Measurements from ENCODE around the gene CALM1.
A peak's percentile ranks its signal among the peaks of the same experiment; 100 is the strongest.

CALM1 gene

GRCh38 chr14:90396341-90397339 lies at the start of gene CALM1:
CALM1 (plus strand) TSS chr14:90397029; CDS start chr14:90397231, 202 bp downstream.
- peak; percentile 91 for DNase-seq (ENCODE audit: low read depth)

- DNase-seq (ENCODE audit: low read depth) = no peak
These were observed 48.6 kb upstream of the CALM1 start for GRCh38 chr14:90348270-90348669.

GRCh38 chr14:90349739-90350138 lies 47.1 kb upstream of the CALM1 start:
- no peak for DNase-seq (ENCODE audit: low read depth)

- no peak for DNase-seq (ENCODE audit: low read depth)
These were observed 42.1 kb upstream of the CALM1 start for GRCh38 chr14:90354551-90355298.

- no peak for DNase-seq (ENCODE audit: low read depth)
These were observed 41.0 kb upstream of the CALM1 start for GRCh38 chr14:90355540-90356518.

GRCh38 chr14:90356925-90357324 lies 39.9 kb upstream of the CALM1 start:
- DNase-seq (ENCODE audit: low read depth) = no peak

GRCh38 chr14:90358359-90358758 lies 38.5 kb upstream of the CALM1 start:
- no peak for DNase-seq (ENCODE audit: low read depth)

GRCh38 chr14:90361865-90362557 lies 34.8 kb upstream of the CALM1 start:
- DNase-seq (ENCODE audit: low read depth) = no peak

- no peak for DNase-seq (ENCODE audit: low read depth)
These were observed 34.3 kb upstream of the CALM1 start for GRCh38 chr14:90362558-90362896.

GRCh38 chr14:90368946-90369721 lies 27.7 kb upstream of the CALM1 start:
- no peak for DNase-seq (ENCODE audit: low read depth)

GRCh38 chr14:90373887-90374286 lies 22.9 kb upstream of the CALM1 start:
- DNase-seq (ENCODE audit: low read depth) = no peak

GRCh38 chr14:90374813-90375212 lies 22.0 kb upstream of the CALM1 start:
- DNase-seq (ENCODE audit: low read depth) = no peak

GRCh38 chr14:90375934-90376333 lies 20.9 kb upstream of the CALM1 start:
- DNase-seq (ENCODE audit: low read depth) = no peak

GRCh38 chr14:90378249-90378648 lies 18.6 kb upstream of the CALM1 start:
- no peak for DNase-seq (ENCODE audit: low read depth)

GRCh38 chr14:90379106-90379505 lies 17.7 kb upstream of the CALM1 start:
- no peak for DNase-seq (ENCODE audit: low read depth)

GRCh38 chr14:90381011-90381786 lies 15.6 kb upstream of the CALM1 start:
- DNase-seq (ENCODE audit: low read depth) = no peak

- DNase-seq (ENCODE audit: low read depth) = no peak
These were observed 14.8 kb upstream of the CALM1 start for GRCh38 chr14:90381999-90382451.

- DNase-seq (ENCODE audit: low read depth) = peak; percentile 77
These were observed 14.2 kb upstream of the CALM1 start for GRCh38 chr14:90382491-90383125.

- DNase-seq (ENCODE audit: low read depth) = peak; percentile 97
These were observed 13.6 kb upstream of the CALM1 start for GRCh38 chr14:90383126-90383730.
